B cell (primary cell): ENCODE results near the gene MAD2L1BP. TPM values are rescaled to one million over a fixed set of nuclear protein-coding genes. Genes with fewer than 3 reads are reported as not detected.

ENCODE experiments used
- ATAC-seq: fragments of 200-7000 bp; cut with Tn5 transposase; one replicate; pipeline ENCODE4 v1.10.0; 2021; ENCODE audit warnings: low read depth, mild to moderate bottlenecking, moderate number of reproducible peaks, moderate library complexity
- CTCF ChIA-PET: fragments of 350-600 bp; sonication (Branson Sonifier 250); formaldehyde crosslinking; loops from one replicate; lab custom pipeline; 2021; ENCODE audit warnings: antibody characterized with exemption, inconsistent platforms; lab: Charles Lee
- POLR2A ChIA-PET: fragments of 350-600 bp; sonication (Branson Sonifier 250); formaldehyde crosslinking; loops from one replicate; lab custom pipeline; 2021; ENCODE audit warnings: antibody characterized with exemption; lab: Charles Lee
- DNase-seq: peaks from one replicate; pipeline ENCODE4 v3.0.0; 2013
- H2AFZ ChIP-seq: 2 replicates; pipeline ENCODE4 v1.6.1; 2012; ENCODE audit warnings: mild to moderate bottlenecking, low read depth, low read length; ENCODE audit not compliant: insufficient read depth, poor library complexity, severe bottlenecking
- H3K27ac ChIP-seq, 2 donors: 1 replicate in 1 of 2; 2 replicates in 1 of 2; pipeline ENCODE4 v1.5.1; 2012 to 2013; ENCODE audit warnings: low read length in 2 of 2, mild to moderate bottlenecking in 2 of 2, moderate library complexity in 1 of 2
- H3K27me3 ChIP-seq, 4 experiments: fragments of 200-600 bp in 1 of 4; sonication (generic) in 1 of 4; replicated peaks in 1 of 4; 1 replicate in 2 of 4; 2 replicates in 2 of 4; pipeline versions ENCODE4 v1.6.1 to v1.7.0; 2013 to 2016; ENCODE audit warnings: low read length in 3 of 4, mild to moderate bottlenecking in 2 of 4, mixed read lengths in 1 of 4, moderate library complexity in 1 of 4; ENCODE audit not compliant: insufficient read depth in 4 of 4, control insufficient read depth in 3 of 4; ENCODE audit errors: control extremely low read depth in 1 of 4
- H3K36me3 ChIP-seq, 2 experiments: replicated peaks in 1 of 2; 1 replicate in 1 of 2; 2 replicates in 1 of 2; pipeline versions ENCODE4 v1.6.1 to v1.7.1; 2013; ENCODE audit warnings: low read length in 1 of 2; ENCODE audit not compliant: insufficient read depth in 2 of 2, control insufficient read depth in 1 of 2; ENCODE audit errors: control extremely low read depth in 1 of 2, extremely low read depth in 1 of 2
- H3K4me1 ChIP-seq, 2 donors: fragments of 200-600 bp in 1 of 2; sonication (generic) in 1 of 2; 1 replicate in 1 of 2; 2 replicates in 1 of 2; pipeline versions ENCODE4 v1.5.1 to v1.6.1; 2013 to 2017; ENCODE audit warnings: low read length in 2 of 2; ENCODE audit not compliant: control insufficient read depth in 2 of 2, insufficient read depth in 2 of 2
- H3K4me2 ChIP-seq: replicated peaks from 2 replicates; pipeline ENCODE3; 2012; ENCODE audit warnings: mild to moderate bottlenecking, low read depth, low read length; ENCODE audit not compliant: poor library complexity, severe bottlenecking
- H3K4me3 ChIP-seq, 5 experiments: fragments of 200-600 bp in 1 of 5; sonication (generic) in 1 of 5; 1 replicate in 3 of 5; 2 replicates in 2 of 5; pipeline versions ENCODE4 v1.5.1 to v1.7.0; 2011 to 2016; ENCODE audit warnings: low read length in 4 of 5, mild to moderate bottlenecking in 4 of 5, low read depth in 2 of 5, control low read depth in 1 of 5, moderate library complexity in 1 of 5; ENCODE audit not compliant: insufficient read depth in 1 of 5; ENCODE audit errors: control extremely low read depth in 1 of 5, extremely low read depth in 1 of 5
- H3K79me2 ChIP-seq: fragments of 200-600 bp; sonication (generic); one replicate; pipeline ENCODE4 v1.6.0; 2016; ENCODE audit warnings: low read length; ENCODE audit not compliant: control insufficient read depth, insufficient read depth
- H3K9ac ChIP-seq: fragments of 200-600 bp; sonication (generic); 2 replicates; pipeline ENCODE4 v1.6.1; 2017; ENCODE audit warnings: mild to moderate bottlenecking, low read length, moderate library complexity
- H3K9me3 ChIP-seq, 3 donors: one replicate each; pipeline versions ENCODE4 v1.6.1 to v1.7.1; 2013; ENCODE audit warnings: low read length in 2 of 3; ENCODE audit not compliant: control insufficient read depth in 2 of 3, insufficient read depth in 1 of 3; ENCODE audit errors: control extremely low read depth in 1 of 3
- H4K20me1 ChIP-seq: 2 replicates; pipeline ENCODE4 v1.6.0; 2012; ENCODE audit warnings: mild to moderate bottlenecking, low read length; ENCODE audit not compliant: insufficient read depth, control insufficient read depth, poor library complexity, severe bottlenecking
- H3K27ac Mint-ChIP-seq: one replicate; pipeline ENCODE4 v1.8.0; 2021; ENCODE audit warnings: mixed read lengths
- H3K27me3 Mint-ChIP-seq: one replicate; pipeline ENCODE4 v1.8.0; 2021; ENCODE audit warnings: mixed read lengths
- H3K4me1 Mint-ChIP-seq: one replicate; pipeline ENCODE4 v1.8.0; 2021; ENCODE audit warnings: mixed read lengths
- H3K4me3 Mint-ChIP-seq: one replicate; pipeline ENCODE4 v1.8.0; 2021; ENCODE audit warnings: mixed read lengths
- H3K9me3 Mint-ChIP-seq: one replicate; pipeline ENCODE4 v1.8.0; 2022; ENCODE audit warnings: mixed read lengths; ENCODE audit not compliant: insufficient read depth
- EZH2 ChIP-seq: IDR thresholded peaks from 2 replicates; pipeline ENCODE4 v1.6.1; 2012; ENCODE audit warnings: borderline replicate concordance, low read depth, mild to moderate bottlenecking, moderate library complexity, low read length; ENCODE audit not compliant: insufficient read depth, poor library complexity, severe bottlenecking
- WGBS: methylation state at CpG from one replicate; pipeline ENCODE4 v1.1.5; 2013; ENCODE audit warnings: missing lambda C conversion rate; ENCODE audit not compliant: insufficient coverage; 5-methylcytosine and 5-hydroxymethylcytosine counted together
- intact Hi-C: fragments of 100-400 bp; cut with micrococcal nuclease; formaldehyde crosslinking; loops from one replicate; pipeline ENCODE4 v1.10.0; 2022
- polyA plus RNA-seq: library from polyadenylated mRNA; depleted of rRNA; stranded (reverse); fragments of >200 nt; gene quantifications from 2 replicates; pipeline ENCODE4 v1.2.3, GENCODE V29; 2012
- total RNA-seq, 2 donors: library from RNA; stranded (reverse); fragments of 120-200 nt in 1 of 2; gene quantifications; 1 replicate in 1 of 2; 2 replicates in 1 of 2; pipeline versions ENCODE4 v1.2.3 to v1.2.4, GENCODE V29; 2013 to 2022
- TF ChIP-seq, protein P1 (sequence below): fragments of 200-600 bp; IDR thresholded peaks from one replicate; pipeline ENCODE4 v1.8.0; 2022; ENCODE audit warnings: antibody characterized with exemption, mild to moderate bottlenecking

Gene MAD2L1BP
- total and polyA plus RNA-seq, 2 donors (not counting 1 experiment from before 2014, with no cell fraction given) = 32.7 to 35.4 TPM

DNA sequence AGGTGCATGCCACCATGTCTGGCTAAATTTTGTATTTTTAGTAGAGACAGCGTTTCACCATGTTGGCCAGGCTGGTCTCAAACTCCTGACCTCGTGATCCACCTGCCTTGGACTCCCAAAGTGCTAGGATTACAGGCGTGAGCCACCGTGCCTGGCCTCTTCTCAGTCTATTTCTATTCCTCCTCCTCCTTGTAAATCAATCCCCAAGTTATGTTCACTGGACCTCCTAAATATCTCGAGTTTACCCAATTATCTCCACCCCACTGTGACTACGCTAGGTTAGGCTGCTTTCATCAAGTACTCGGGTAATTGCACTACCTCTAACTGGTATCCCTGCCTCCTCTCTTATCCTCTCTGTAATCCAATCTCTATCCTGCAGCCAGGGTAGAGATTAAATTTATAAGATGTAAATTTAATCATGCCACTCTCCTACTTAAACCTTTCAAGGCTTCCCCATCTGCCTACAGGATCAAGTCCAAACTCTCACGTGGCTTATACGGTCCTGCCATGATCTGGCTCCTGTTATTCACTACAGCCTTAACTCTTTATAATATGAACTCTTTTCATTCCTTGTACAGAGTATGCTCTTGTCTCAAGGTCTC lies 837 bp upstream of the MAD2L1BP start:
- Histone ChIP-seq H4K20me1 (peaks cover 6% of the 10 kb centered on the region), H3K27me3 (no peaks in the 10 kb centered on the region), H3K27ac (peak overlapping the region in 1 of 2 donors; percentile 88), H3K79me2 (peaks cover 47% of the 10 kb centered on the region), H3K4me2 (peak overlapping the region; percentile 86), H3K9ac (peak overlapping the region; percentile 92), H2AFZ (peak overlapping the region; percentile 97), H3K4me1 (peaks cover 20 to 50% of the 10 kb centered on the region in 2 donors), H3K9me3 (no peaks in the 10 kb centered on the region), H3K4me3 (peak overlapping the region in 1 of 5 experiments; percentile 97), H3K36me3 (peaks cover 2 to 4% of the 10 kb centered on the region in 2 experiments)
- intact Hi-C loops = loop anchor here (1.0 kb wide), 1 partner anchor 10 kb away; the partner anchor contains the start of gene RSPH9
- ChIA-PET POLR2A (interaction anchor here (0.6 kb wide), 1 partner anchor 11 kb away, joined by 5 read pairs; no protein-coding TSS in a partner anchor), CTCF (interaction anchor here (1.4 kb wide), 1 partner anchor 140 kb away, joined by 4 read pairs; no protein-coding TSS in a partner anchor)
- H3K27ac Mint-ChIP-seq = peak overlapping the region; percentile 98
- no peaks in the 10 kb centered on the region for H3K27me3 Mint-ChIP-seq
- peak overlapping the region; percentile 99 for H3K4me3 Mint-ChIP-seq
- ATAC-seq = no peak
- no peak for TF ChIP-seq EZH2
- TF ChIP-seq, protein P1, sequence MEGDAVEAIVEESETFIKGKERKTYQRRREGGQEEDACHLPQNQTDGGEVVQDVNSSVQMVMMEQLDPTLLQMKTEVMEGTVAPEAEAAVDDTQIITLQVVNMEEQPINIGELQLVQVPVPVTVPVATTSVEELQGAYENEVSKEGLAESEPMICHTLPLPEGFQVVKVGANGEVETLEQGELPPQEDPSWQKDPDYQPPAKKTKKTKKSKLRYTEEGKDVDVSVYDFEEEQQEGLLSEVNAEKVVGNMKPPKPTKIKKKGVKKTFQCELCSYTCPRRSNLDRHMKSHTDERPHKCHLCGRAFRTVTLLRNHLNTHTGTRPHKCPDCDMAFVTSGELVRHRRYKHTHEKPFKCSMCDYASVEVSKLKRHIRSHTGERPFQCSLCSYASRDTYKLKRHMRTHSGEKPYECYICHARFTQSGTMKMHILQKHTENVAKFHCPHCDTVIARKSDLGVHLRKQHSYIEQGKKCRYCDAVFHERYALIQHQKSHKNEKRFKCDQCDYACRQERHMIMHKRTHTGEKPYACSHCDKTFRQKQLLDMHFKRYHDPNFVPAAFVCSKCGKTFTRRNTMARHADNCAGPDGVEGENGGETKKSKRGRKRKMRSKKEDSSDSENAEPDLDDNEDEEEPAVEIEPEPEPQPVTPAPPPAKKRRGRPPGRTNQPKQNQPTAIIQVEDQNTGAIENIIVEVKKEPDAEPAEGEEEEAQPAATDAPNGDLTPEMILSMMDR = no peak
- H3K9me3 Mint-ChIP-seq = no peaks in the 10 kb centered on the region
- no peak for DNase-seq
- WGBS = 92% methylated on average over 7 of the region's 9 CpGs
- peaks cover 40% of the 10 kb centered on the region for H3K4me1 Mint-ChIP-seq

DNA sequence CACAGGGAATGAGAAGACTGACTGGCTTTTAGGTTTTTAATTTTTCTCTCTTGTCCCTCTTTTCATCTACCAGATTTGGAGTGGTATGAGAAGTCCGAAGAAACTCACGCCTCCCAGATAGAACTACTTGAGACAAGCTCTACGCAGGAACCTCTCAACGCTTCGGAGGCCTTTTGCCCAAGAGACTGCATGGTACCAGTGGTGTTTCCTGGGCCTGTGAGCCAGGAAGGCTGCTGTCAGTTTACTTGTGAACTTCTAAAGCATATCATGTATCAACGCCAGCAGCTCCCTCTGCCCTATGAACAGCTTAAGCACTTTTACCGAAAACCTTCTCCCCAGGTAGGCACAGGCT lies 644 bp downstream of the MAD2L1BP start:
- Histone ChIP-seq H3K79me2 (peaks cover 59% of the 10 kb centered on the region), H4K20me1 (peaks cover 19% of the 10 kb centered on the region), H3K4me3 (peak overlapping the region; percentile 79 to 98 (median 94)), H3K4me1 (peaks cover 12 to 37% of the 10 kb centered on the region in 2 donors), H3K9me3 (no peaks in the 10 kb centered on the region), H2AFZ (peak overlapping the region; percentile 97), H3K36me3 (peaks cover 5 to 16% of the 10 kb centered on the region in 2 experiments), H3K27ac (peak overlapping the region; percentile 84 to 88), H3K9ac (peak overlapping the region; percentile 92), H3K27me3 (no peaks in the 10 kb centered on the region), H3K4me2 (peak overlapping the region; percentile 86)
- H3K27ac Mint-ChIP-seq = peak overlapping the region; percentile 98
- ATAC-seq (no peak), DNase-seq (no peak)
- intact Hi-C loops = no loop called here
- no peaks in the 10 kb centered on the region for H3K27me3 Mint-ChIP-seq
- ChIA-PET POLR2A (no interaction called here), CTCF (interaction anchor here (1.2 to 1.8 kb wide), 5 partner anchors 11 to 443 kb away, joined by 3 to 8 read pairs (median 4); no protein-coding TSS in a partner anchor)
- 23% methylated on average over 5 of the region's 7 CpGs for WGBS
- peak overlapping the region; percentile 99 for H3K4me3 Mint-ChIP-seq
- no peaks in the 10 kb centered on the region for H3K9me3 Mint-ChIP-seq
- TF ChIP-seq, protein P1 = no peak
- no peak for TF ChIP-seq EZH2
- peaks cover 38% of the 10 kb centered on the region for H3K4me1 Mint-ChIP-seq
